Measurements from ENCODE around the gene GOLGA7B. TPM values are rescaled to one million over a fixed set of nuclear protein-coding genes. Genes with fewer than 3 reads are reported as not detected.

The GOLGA7B gene
- total and polyA plus RNA-seq, 2 of the 4 experiments (the other 2 are of a cell fraction) = not detected

- Histone ChIP-seq H2AFZ (replicated peaks; ENCODE audit: low read length, poor library complexity) (no peak overlapping the region), H3K4me3 (ENCODE audit: insufficient read depth, low read depth, low read length) (no peak overlapping the region), H3K79me1 (ENCODE audit: low read depth in 1 of 2, low read length in 2 of 2) (no peaks in the 10 kb centered on the region), H2BK15ac (ENCODE audit: low read depth, low read length) (no peak overlapping the region), H4K20me1 (ENCODE audit: insufficient read depth, low read length) (no peaks in the 10 kb centered on the region), H3K9me1 (ENCODE audit: insufficient read depth, low read length) (no peaks in the 10 kb centered on the region), H2AK5ac (ENCODE audit: low read depth, low read length) (no peak overlapping the region), H3K18ac (ENCODE audit: low read depth, low read length) (no peak overlapping the region), H4K5ac (ENCODE audit: low read depth, low read length) (no peak overlapping the region), H3K4ac (ENCODE audit: low read depth, low read length) (no peak overlapping the region), H2BK20ac (ENCODE audit: low read depth, low read length) (no peak overlapping the region), H3K14ac (replicated peaks; ENCODE audit: low read depth, low read length) (no peak overlapping the region), H3K9me3 (ENCODE audit: control insufficient read depth, insufficient read depth, low read length) (no peaks in the 10 kb centered on the region), H4K91ac (ENCODE audit: insufficient read depth, low read depth, low read length) (no peak overlapping the region), H3K9ac (ENCODE audit: low read depth, low read length) (no peak overlapping the region), H3K23ac (ENCODE audit: low read depth, low read length) (no peak overlapping the region), H4K8ac (ENCODE audit: low read depth in 2 of 2, low read length in 2 of 2) (no peak overlapping the region), H2AK9ac (replicated peaks; ENCODE audit: low read depth, low read length, poor library complexity) (no peak overlapping the region), H2BK5ac (ENCODE audit: low read depth, low read length, poor library complexity, severe bottlenecking) (no peak overlapping the region), H3K27ac (ENCODE audit: insufficient read depth, low read length) (no peak overlapping the region), H3K36me3 (ENCODE audit: control insufficient read depth, insufficient read depth, low read length) (no peaks in the 10 kb centered on the region), H3K4me2 (ENCODE audit: low read depth, low read length) (no peak overlapping the region), H3K27me3 (ENCODE audit: control insufficient read depth, insufficient read depth, low read length) (peaks cover 31% of the 10 kb centered on the region), H3K56ac (ENCODE audit: extremely low read depth, insufficient read depth, low read length) (no peak overlapping the region), H2BK120ac (ENCODE audit: low read depth, low read length) (no peak overlapping the region), H3K4me1 (ENCODE audit: control insufficient read depth, insufficient read depth, low read length) (no peaks in the 10 kb centered on the region)
- TF ChIP-seq POLR2A (IDR thresholded peaks at IDR 0.05; ENCODE audit: low read depth, low read length) (no peak), BHLHE40 (IDR thresholded peaks at IDR 0.05; ENCODE audit: low read depth, low read length) (no peak), RCOR1 (IDR thresholded peaks at IDR 0.05; ENCODE audit: insufficient replicate concordance, low read length) (no peak), FOS (IDR thresholded peaks at IDR 0.05; ENCODE audit: low read depth, low read length) (no peak), MAZ (IDR thresholded peaks at IDR 0.05; ENCODE audit: borderline replicate concordance, low read depth, low read length) (no peak), USF2 (IDR thresholded peaks at IDR 0.05; ENCODE audit: low read depth, low read length) (no peak), MXI1 (IDR thresholded peaks at IDR 0.05; ENCODE audit: borderline replicate concordance, low read depth, low read length) (no peak), CTCF (conservative IDR thresholded peaks at IDR 0.05; ENCODE audit: low read depth, low read length) (no peak), RFX5 (IDR thresholded peaks at IDR 0.05; ENCODE audit: low read depth, low read length) (no peak), MAFK (IDR thresholded peaks at IDR 0.05; ENCODE audit: low read depth, low read length) (no peak), CHD1 (IDR thresholded peaks at IDR 0.05; ENCODE audit: low read depth, low read length) (no peak), ELK1 (IDR thresholded peaks at IDR 0.05; ENCODE audit: borderline replicate concordance, low read depth, low read length) (no peak)
- no peak for ATAC-seq (ENCODE audit: low read depth)
- dilution Hi-C loops (cut with HindIII; ENCODE audit: low sequenced_read_pairs, unreplicated experiment) = no loop called here
- 8% methylated on average over 2 of the region's 5 CpGs; no CpG with 5 or more reads in 1 of the 2 experiments for WGBS, 2 experiments (ENCODE audit: extremely low coverage in 2 of 2, insufficient read length in 1 of 2)
- ChIA-PET CTCF (no interaction called here), POLR2A (ENCODE audit: unreplicated experiment) (no interaction called here)
- BruUV-seq (replicated peaks) = no TSS peak
- DNase-seq = no peak
- in situ Hi-C loops (cut with MboI; ENCODE audit: low sequenced_read_pairs) = no loop called here
- intact Hi-C loops (cut with micrococcal nuclease) = no loop called here
Observed at GRCh38 chr10:97904018-97904381, 54.4 kb downstream of the GOLGA7B start.
